GM12892 (cell line): Measurements from ENCODE around the gene CS.
A peak's percentile ranks its signal among the peaks of the same experiment; 100 is the strongest.
"Not testable (repeated sequence)": the region's sequence is repeated elsewhere in the genome, so short reads cannot be mapped to it uniquely, and the experiment has no call there.

Experiments
- DNase-seq: peaks from one replicate; pipeline ENCODE4 v3.0.0; 2011; ENCODE audit not compliant: insufficient read length
- FAIRE-seq: peaks from 2 replicates; lab custom pipeline; 2011; peaks lifted over from hg19 to GRCh38; lab: Jason Lieb, UNC
- POLR2A ChIP-seq: IDR thresholded peaks from 2 replicates; pipeline ENCODE4 v1.6.1; 2011; ENCODE audit warnings: low read depth, low read length, control low read depth
- POLR2AphosphoS5 ChIP-seq: IDR thresholded peaks from 2 replicates; pipeline ENCODE4 v1.6.1; 2011; ENCODE audit warnings: low read depth, low read length, control low read depth
- TAF1 ChIP-seq: IDR thresholded peaks from 2 replicates; pipeline ENCODE4 v1.6.1; 2011; ENCODE audit warnings: low read depth, mild to moderate bottlenecking, control low read depth, low read length, borderline replicate concordance

The CS gene

GRCh38 chr12:56266693-56267442 lies 33.3 kb downstream of the CS start, which contains the start of gene COQ10A:
COQ10A (plus strand) TSS chr12:56266942; CDS start chr12:56267119, 177 bp downstream.
- TF ChIP-seq POLR2AphosphoS5 (peak; percentile 60; the same call in 1 of the 2 replicates), TAF1 (no peak), POLR2A (peak; percentile 85; the same call in 1 of the 2 replicates)
- DNase-seq, result peak; percentile 98
- FAIRE-seq, result peak; percentile 78

- DNase-seq, FAIRE-seq: not testable (repeated sequence)
These were observed 34.0 kb downstream of the CS start for GRCh38 chr12:56266068-56266692.

- FAIRE-seq, DNase-seq: not testable (repeated sequence)
These were observed 37.2 kb downstream of the CS start for GRCh38 chr12:56262955-56263354.

- TF ChIP-seq POLR2A (no peak), POLR2AphosphoS5 (no peak), TAF1 (no peak)
- FAIRE-seq (no peak), DNase-seq (no peak)
These were observed 38.5 kb downstream of the CS start for GRCh38 chr12:56261503-56262232.

- no peak for FAIRE-seq
- no peak for DNase-seq
- TF ChIP-seq POLR2AphosphoS5 (no peak), TAF1 (no peak), POLR2A (no peak)
These were observed 39.2 kb downstream of the CS start for GRCh38 chr12:56260921-56261320.

- TF ChIP-seq POLR2A, result no peak
- no peak for TF ChIP-seq POLR2AphosphoS5
- TF ChIP-seq TAF1, result no peak
- FAIRE-seq (no peak), DNase-seq (no peak)
These were observed 39.8 kb downstream of the CS start for GRCh38 chr12:56260380-56260779.

- DNase-seq (no peak), FAIRE-seq (peak; percentile 17)
- no peak for TF ChIP-seq POLR2AphosphoS5
These were observed 41.3 kb downstream of the CS start for GRCh38 chr12:56258820-56259183.

GRCh38 chr12:56258068-56258819 lies 41.9 kb downstream of the CS start, which contains the start of gene ANKRD52:
ANKRD52 (minus strand) TSS chr12:56258384; CDS start chr12:56258269, 115 bp downstream.
- FAIRE-seq, result peak; percentile 94
- TF ChIP-seq TAF1 (0 out of 2 replicates have a peak, but pooled peaks have one; percentile 47), POLR2A (peak; percentile 46; the same call in 1 of the 2 replicates), POLR2AphosphoS5 (no peak)
- peak; percentile 96 for DNase-seq

GRCh38 chr12:56257491-56258067 lies 42.6 kb downstream of the CS start:
- TF ChIP-seq TAF1, result no peak
- TF ChIP-seq POLR2AphosphoS5, result no peak
- no peak for TF ChIP-seq POLR2A
- DNase-seq, result no peak
- no peak for FAIRE-seq

- no peak for DNase-seq
- no peak for FAIRE-seq
- no peak for TF ChIP-seq POLR2A
These were observed 43.1 kb downstream of the CS start for GRCh38 chr12:56257071-56257470.

- FAIRE-seq (no peak), DNase-seq (no peak)
- TF ChIP-seq TAF1, result no peak
- TF ChIP-seq POLR2A, result no peak
- TF ChIP-seq POLR2AphosphoS5, result no peak
These were observed 43.7 kb downstream of the CS start for GRCh38 chr12:56256326-56256960.
